HL-60/S4 (cell line): ENCODE results near the gene SLC25A20.

Experiments used
- in situ Hi-C: fragments of 300-500 bp; cut with MboI; formaldehyde crosslinking; loops from 2 replicates; pipeline ENCODE4 v1.14.3; 2022; ENCODE audit warnings: low sequenced_read_pairs

The SLC25A20 gene

GRCh38 chr3:48899273-48899672, 591 bp upstream of the SLC25A20 start:
- in situ Hi-C loops: no loop called here

GRCh38 chr3:48897460-48898376, 964 bp downstream of the SLC25A20 start:
- in situ Hi-C loops: no loop called here

- in situ Hi-C loops: no loop called here
Observed at GRCh38 chr3:48896936-48897335, 1.7 kb downstream of the SLC25A20 start.

- in situ Hi-C loops: no loop called here
Observed at GRCh38 chr3:48894516-48894915, 4.2 kb downstream of the SLC25A20 start.

- in situ Hi-C loops: no loop called here
Observed at GRCh38 chr3:48891606-48892005, 7.1 kb downstream of the SLC25A20 start.

- in situ Hi-C loops: no loop called here
Observed at GRCh38 chr3:48885753-48886152, 12.9 kb downstream of the SLC25A20 start.

- in situ Hi-C loops: no loop called here
Observed at GRCh38 chr3:48881652-48882114, 17.0 kb downstream of the SLC25A20 start.

- in situ Hi-C loops: no loop called here
Observed at GRCh38 chr3:48881006-48881405, 17.7 kb downstream of the SLC25A20 start.

GRCh38 chr3:48879994-48880377, 18.7 kb downstream of the SLC25A20 start:
- in situ Hi-C loops: no loop called here

GRCh38 chr3:48879307-48879993, 19.2 kb downstream of the SLC25A20 start:
- in situ Hi-C loops: no loop called here

- in situ Hi-C loops: no loop called here
Observed at GRCh38 chr3:48877671-48878070, 21.0 kb downstream of the SLC25A20 start.

- in situ Hi-C loops: no loop called here
Observed at GRCh38 chr3:48863122-48863521, 35.6 kb downstream of the SLC25A20 start.

GRCh38 chr3:48859206-48859605, 39.5 kb downstream of the SLC25A20 start:
- in situ Hi-C loops: no loop called here

- in situ Hi-C loops: no loop called here
Observed at GRCh38 chr3:48858709-48859108, 40.0 kb downstream of the SLC25A20 start.

- in situ Hi-C loops: no loop called here
Observed at GRCh38 chr3:48857641-48858040, 41.0 kb downstream of the SLC25A20 start.

GRCh38 chr3:48856469-48856868, 42.2 kb downstream of the SLC25A20 start:
- in situ Hi-C loops: no loop called here

GRCh38 chr3:48855681-48856447, 42.8 kb downstream of the SLC25A20 start:
- in situ Hi-C loops: no loop called here

- in situ Hi-C loops: no loop called here
Observed at GRCh38 chr3:48852151-48852550, 46.5 kb downstream of the SLC25A20 start.

GRCh38 chr3:48851407-48851806, 47.3 kb downstream of the SLC25A20 start:
- in situ Hi-C loops: no loop called here

- in situ Hi-C loops: no loop called here
Observed at GRCh38 chr3:48848816-48849515, 49.7 kb downstream of the SLC25A20 start.
